Muscle layer of duodenum (tissue), 2 donors: ENCODE results near the gene CDHR5.

Source experiments
- H3K27ac ChIP-seq: one replicate; pipeline ENCODE4 v1.7.0; 2013; ENCODE audit warnings: mild to moderate bottlenecking, low read length
- H3K27me3 ChIP-seq: one replicate; pipeline ENCODE4 v1.7.0; 2013; ENCODE audit warnings: low read depth, mild to moderate bottlenecking, control low read depth, low read length
- H3K36me3 ChIP-seq, 2 donors: one replicate each; pipeline ENCODE4 v1.7.0; 2013; ENCODE audit warnings: low read length in 2 of 2, control low read depth in 1 of 2, mild to moderate bottlenecking in 1 of 2; ENCODE audit not compliant: insufficient read depth in 2 of 2, control insufficient read depth in 1 of 2
- H3K4me1 ChIP-seq, 2 donors: one replicate each; pipeline ENCODE4 v1.7.0; 2013; ENCODE audit warnings: low read length in 2 of 2, mild to moderate bottlenecking in 2 of 2, control low read depth in 1 of 2, moderate library complexity in 1 of 2; ENCODE audit not compliant: insufficient read depth in 2 of 2, control insufficient read depth in 1 of 2
- H3K4me3 ChIP-seq, 2 donors: one replicate each; pipeline ENCODE4 v1.7.0; 2013; ENCODE audit warnings: low read length in 2 of 2, low read depth in 1 of 2, mild to moderate bottlenecking in 1 of 2
- H3K9me3 ChIP-seq, 2 donors: one replicate each; pipeline ENCODE4 v1.7.0; 2013; ENCODE audit warnings: low read length in 2 of 2, control low read depth in 1 of 2, mild to moderate bottlenecking in 1 of 2; ENCODE audit not compliant: control insufficient read depth in 1 of 2
- donor health status: healthy.

The CDHR5 gene, protein sequence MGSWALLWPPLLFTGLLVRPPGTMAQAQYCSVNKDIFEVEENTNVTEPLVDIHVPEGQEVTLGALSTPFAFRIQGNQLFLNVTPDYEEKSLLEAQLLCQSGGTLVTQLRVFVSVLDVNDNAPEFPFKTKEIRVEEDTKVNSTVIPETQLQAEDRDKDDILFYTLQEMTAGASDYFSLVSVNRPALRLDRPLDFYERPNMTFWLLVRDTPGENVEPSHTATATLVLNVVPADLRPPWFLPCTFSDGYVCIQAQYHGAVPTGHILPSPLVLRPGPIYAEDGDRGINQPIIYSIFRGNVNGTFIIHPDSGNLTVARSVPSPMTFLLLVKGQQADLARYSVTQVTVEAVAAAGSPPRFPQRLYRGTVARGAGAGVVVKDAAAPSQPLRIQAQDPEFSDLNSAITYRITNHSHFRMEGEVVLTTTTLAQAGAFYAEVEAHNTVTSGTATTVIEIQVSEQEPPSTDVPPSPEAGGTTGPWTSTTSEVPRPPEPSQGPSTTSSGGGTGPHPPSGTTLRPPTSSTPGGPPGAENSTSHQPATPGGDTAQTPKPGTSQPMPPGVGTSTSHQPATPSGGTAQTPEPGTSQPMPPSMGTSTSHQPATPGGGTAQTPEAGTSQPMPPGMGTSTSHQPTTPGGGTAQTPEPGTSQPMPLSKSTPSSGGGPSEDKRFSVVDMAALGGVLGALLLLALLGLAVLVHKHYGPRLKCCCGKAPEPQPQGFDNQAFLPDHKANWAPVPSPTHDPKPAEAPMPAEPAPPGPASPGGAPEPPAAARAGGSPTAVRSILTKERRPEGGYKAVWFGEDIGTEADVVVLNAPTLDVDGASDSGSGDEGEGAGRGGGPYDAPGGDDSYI

GRCh38 chr11:624705-625635 lies at the start of gene CDHR5:
Gene CDHR5, minus strand, starts transcription at chr11:624955. Its CDS starts 53 bp downstream, at chr11:624902.
- Histone ChIP-seq H3K4me1 (peaks cover 0 to 4% of the 10 kb centered on the region in 2 donors), H3K9me3 (no peaks in the 10 kb centered on the region), H3K36me3 (no peaks in the 10 kb centered on the region), H3K27ac (peak within 1 kb of the TSS; percentile 45), H3K27me3 (no peaks in the 10 kb centered on the region), H3K4me3 (peak within 1 kb of the TSS in 1 of 2 donors; percentile 30)

GRCh38 chr11:674406-674805 lies 49.7 kb upstream of the CDHR5 start:
- peaks cover 11 to 27% of the 10 kb centered on the region in 2 donors for H3K36me3 ChIP-seq
- H3K27me3 ChIP-seq = no peaks in the 10 kb centered on the region
- H3K4me1 ChIP-seq = no peaks in the 10 kb centered on the region
- no peaks in the 10 kb centered on the region for H3K9me3 ChIP-seq
- H3K27ac ChIP-seq = no peak overlapping the region
- H3K4me3 ChIP-seq = no peak overlapping the region

DNA sequence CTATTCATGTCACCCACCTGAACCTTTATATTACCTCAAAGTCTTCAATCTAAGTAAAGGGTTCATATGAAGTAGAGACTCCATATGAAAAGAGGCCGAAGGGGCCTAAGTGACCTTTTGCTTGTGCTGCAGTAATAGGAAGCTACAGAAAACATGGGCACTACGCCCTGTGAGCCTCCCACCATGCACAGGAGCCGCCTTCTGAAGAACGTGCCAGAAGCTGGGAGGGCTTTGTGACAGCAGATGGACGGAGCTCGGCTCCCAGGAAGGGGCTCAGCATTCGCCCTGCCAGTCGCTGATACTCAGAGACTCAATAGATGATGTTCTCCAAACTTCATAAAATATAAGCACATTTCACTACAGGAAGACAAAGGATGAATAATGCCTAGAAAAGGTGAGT lies 49.1 kb upstream of the CDHR5 start:
- Histone ChIP-seq H3K4me1 (no peaks in the 10 kb centered on the region), H3K36me3 (peaks cover 11 to 25% of the 10 kb centered on the region in 2 donors), H3K4me3 (no peak overlapping the region), H3K27me3 (no peaks in the 10 kb centered on the region), H3K9me3 (no peaks in the 10 kb centered on the region), H3K27ac (no peak overlapping the region)

DNA sequence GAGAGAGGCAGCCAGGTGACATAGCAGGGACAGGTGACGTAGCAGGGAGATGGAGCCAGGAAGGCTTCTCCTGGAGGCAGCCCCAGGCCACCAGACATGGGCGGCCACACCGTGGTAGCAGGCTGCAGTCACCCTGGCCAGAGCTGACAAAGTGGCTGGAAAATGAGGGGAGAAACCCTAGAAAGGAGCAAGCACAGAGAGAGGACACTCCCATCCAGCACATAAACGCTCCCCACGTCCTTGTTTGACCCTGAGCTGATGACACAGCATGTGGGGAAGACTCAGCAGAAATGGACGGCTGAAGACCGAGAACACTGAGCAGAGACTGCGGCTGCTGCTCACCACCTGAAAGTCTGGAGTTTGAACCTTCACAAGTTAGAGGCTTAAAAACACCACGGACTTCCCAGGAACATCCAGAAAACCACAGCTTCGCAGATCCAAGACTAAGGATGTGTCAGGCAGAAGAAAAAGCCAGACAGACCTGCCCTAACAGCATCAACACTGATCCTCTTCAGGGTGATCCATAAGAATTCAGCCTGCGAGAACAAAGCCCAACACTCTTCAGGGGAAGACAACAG lies 41.0 kb upstream of the CDHR5 start:
- H3K27me3 ChIP-seq = no peaks in the 10 kb centered on the region
- peaks cover 0 to 4% of the 10 kb centered on the region in 2 donors for H3K36me3 ChIP-seq
- no peaks in the 10 kb centered on the region for H3K9me3 ChIP-seq
- peak overlapping the region; percentile 35 for H3K27ac ChIP-seq
- H3K4me3 ChIP-seq = no peak overlapping the region
- H3K4me1 ChIP-seq = peaks cover 0 to 3% of the 10 kb centered on the region in 2 donors

- Histone ChIP-seq H3K9me3 (no peaks in the 10 kb centered on the region), H3K36me3 (peaks cover 4% of the 10 kb centered on the region in 2 donors), H3K4me3 (no peak overlapping the region), H3K27me3 (no peaks in the 10 kb centered on the region), H3K27ac (no peak overlapping the region), H3K4me1 (peaks cover 0 to 3% of the 10 kb centered on the region in 2 donors)
Measured at GRCh38 chr11:665062-665703, 40.4 kb upstream of the CDHR5 start.

DNA sequence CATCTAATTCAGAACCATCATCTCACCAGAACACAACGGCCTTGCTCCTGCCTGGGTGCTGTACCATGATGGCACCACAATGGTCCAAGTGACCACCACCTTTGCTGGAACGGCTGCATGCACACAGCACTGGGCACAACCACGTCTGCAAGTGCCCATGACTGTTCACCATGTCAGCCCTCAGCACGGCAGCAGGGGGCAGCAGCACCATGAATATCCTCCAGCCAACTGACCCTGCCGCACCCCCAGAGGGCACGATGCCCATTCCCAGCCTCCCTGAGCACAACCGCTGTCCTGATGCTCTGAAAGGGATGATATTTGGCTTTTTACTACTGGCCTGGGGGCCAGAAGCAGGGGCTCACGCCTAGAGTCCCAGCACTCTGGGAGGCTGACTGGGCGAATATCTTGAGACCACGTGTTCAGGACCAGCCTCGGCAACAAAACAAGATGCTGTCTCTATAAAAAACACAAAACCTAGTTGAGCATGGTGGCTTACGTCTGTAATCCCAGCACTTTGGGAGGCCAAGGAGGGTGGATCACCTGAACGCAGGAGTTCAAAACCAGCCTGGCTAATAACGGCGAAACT lies 38.0 kb upstream of the CDHR5 start:
- Histone ChIP-seq H3K36me3 (peaks cover 4 to 23% of the 10 kb centered on the region in 2 donors), H3K9me3 (no peaks in the 10 kb centered on the region), H3K27ac (no peak overlapping the region), H3K4me1 (peaks cover 0 to 3% of the 10 kb centered on the region in 2 donors), H3K27me3 (no peaks in the 10 kb centered on the region), H3K4me3 (no peak overlapping the region)

DNA sequence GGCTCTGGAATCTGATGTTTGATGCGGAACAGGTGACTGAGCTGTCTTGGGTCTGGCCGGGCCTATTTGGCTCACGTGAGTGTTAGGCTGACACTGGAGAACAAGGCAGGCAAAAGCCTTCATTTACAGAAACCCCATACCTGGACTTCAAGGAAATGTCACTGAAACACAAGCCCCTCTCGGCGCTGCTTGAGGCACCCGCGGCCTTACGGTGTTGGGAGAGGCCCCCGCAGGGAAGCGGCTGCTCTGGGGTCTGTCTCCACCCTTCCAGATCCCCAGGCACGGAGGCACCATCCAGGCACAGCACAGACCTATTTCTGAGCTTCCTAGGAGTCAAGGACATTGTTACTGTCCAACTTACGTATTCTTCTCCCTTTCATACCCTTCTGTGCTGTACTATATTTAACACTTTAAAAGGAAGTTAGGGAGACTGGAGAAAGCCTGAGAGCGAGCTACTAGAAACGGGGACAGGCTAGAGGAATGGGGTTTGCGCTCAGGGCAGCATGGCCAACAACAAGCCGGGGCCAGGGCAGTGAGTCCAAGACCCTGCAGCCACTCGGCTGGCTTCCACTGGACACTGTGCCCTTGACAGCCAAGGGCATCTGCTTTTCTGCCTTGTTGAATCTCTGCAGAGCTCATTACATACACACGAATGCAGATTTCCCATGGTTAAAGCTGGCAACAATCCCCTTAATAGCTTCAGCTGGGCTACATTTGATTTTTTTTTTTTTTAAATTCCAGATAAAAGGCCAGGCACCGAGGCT lies 36.1 kb upstream of the CDHR5 start:
- no peaks in the 10 kb centered on the region for H3K27me3 ChIP-seq
- peaks cover 2 to 28% of the 10 kb centered on the region in 2 donors for H3K36me3 ChIP-seq
- no peak overlapping the region for H3K27ac ChIP-seq
- H3K4me1 ChIP-seq = peaks cover 0 to under 1% of the 10 kb centered on the region in 2 donors
- H3K9me3 ChIP-seq = no peaks in the 10 kb centered on the region
- no peak overlapping the region for H3K4me3 ChIP-seq

GRCh38 chr11:660281-660680 lies 35.5 kb upstream of the CDHR5 start:
- Histone ChIP-seq H3K4me3 (no peak overlapping the region), H3K9me3 (no peaks in the 10 kb centered on the region), H3K4me1 (no peaks in the 10 kb centered on the region), H3K36me3 (peaks cover 0 to 28% of the 10 kb centered on the region in 2 donors), H3K27ac (no peak overlapping the region), H3K27me3 (no peaks in the 10 kb centered on the region)

GRCh38 chr11:659532-660085 lies 34.9 kb upstream of the CDHR5 start:
- Histone ChIP-seq H3K4me3 (no peak overlapping the region), H3K9me3 (no peaks in the 10 kb centered on the region), H3K36me3 (peaks cover 0 to 28% of the 10 kb centered on the region in 2 donors), H3K4me1 (no peaks in the 10 kb centered on the region), H3K27me3 (no peaks in the 10 kb centered on the region), H3K27ac (no peak overlapping the region)
